Placental pericyte (primary cell): ENCODE data around the gene SLC38A5. TPM values are rescaled to one million over a fixed set of nuclear protein-coding genes. Genes with fewer than 3 reads are reported as not detected.

Experiments used
- small RNA-seq: library from RNA; depleted of rRNA; stranded (forward); fragments of <200 nt; gene quantifications from one replicate; pipeline ENCODE3, GENCODE V24; 2012; ENCODE audit warnings: low replicate concordance
- total RNA-seq: library from RNA; depleted of rRNA; stranded (reverse); fragments of >200 nt; gene quantifications from 2 replicates; pipeline ENCODE4 v1.2.3, GENCODE V29; 2012

The SLC38A5 gene
- 2.2 and 18.9 TPM in 2 replicates for total RNA-seq

GRCh38 chrX:48470110-48470832 is at the start of gene SLC38A5:
Gene SLC38A5, minus strand, starts transcription at chrX:48470260. Its CDS starts 2,336 bp downstream, at chrX:48467924.

DNA sequence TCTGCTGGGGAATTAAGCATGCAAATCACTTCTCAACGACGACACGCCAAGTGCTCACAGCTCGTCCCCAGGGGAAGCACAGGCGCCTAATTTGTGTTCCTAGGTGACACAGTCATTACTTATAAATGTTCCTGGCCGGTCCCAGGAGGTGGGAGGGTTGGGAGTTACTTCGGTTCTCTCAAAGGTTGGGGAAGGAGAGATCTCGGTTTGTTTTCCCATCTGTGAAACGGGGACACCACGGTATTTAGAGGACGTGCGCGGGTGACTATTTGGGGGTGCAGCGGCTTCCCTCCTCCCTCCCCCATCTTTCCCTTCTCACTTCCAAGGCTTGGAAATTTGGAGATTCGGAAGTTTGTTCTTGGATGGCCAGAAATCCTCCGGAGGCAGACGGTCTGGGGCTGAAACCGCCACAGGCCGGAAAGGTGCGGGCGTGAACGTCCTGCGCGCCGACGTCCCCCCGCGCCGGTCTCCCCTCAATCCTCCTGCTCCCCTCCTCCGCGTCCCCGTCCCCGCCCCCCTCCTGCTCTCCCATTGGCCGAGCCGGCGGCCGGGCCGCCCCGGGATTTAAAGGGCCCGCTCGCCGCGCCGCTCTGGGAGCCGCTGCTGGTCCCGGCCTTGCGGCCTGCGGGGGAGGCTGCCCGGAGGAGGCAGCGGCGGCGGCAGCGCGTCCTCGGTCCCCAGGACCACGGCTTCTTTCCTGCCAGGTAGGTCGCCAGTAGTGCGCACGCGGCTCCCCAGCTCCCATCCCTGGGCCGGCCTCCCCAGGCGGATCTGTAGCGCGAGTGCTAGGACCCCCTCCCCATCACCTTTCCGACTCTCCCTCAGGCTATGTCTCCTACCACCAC is 38.6 kb upstream of the SLC38A5 start, which contains the start of gene PORCN:
TSS of gene PORCN (plus strand) at position 593 of the 845 bp plus-strand sequence. CDS start 829 bp downstream, outside the sequence.

DNA sequence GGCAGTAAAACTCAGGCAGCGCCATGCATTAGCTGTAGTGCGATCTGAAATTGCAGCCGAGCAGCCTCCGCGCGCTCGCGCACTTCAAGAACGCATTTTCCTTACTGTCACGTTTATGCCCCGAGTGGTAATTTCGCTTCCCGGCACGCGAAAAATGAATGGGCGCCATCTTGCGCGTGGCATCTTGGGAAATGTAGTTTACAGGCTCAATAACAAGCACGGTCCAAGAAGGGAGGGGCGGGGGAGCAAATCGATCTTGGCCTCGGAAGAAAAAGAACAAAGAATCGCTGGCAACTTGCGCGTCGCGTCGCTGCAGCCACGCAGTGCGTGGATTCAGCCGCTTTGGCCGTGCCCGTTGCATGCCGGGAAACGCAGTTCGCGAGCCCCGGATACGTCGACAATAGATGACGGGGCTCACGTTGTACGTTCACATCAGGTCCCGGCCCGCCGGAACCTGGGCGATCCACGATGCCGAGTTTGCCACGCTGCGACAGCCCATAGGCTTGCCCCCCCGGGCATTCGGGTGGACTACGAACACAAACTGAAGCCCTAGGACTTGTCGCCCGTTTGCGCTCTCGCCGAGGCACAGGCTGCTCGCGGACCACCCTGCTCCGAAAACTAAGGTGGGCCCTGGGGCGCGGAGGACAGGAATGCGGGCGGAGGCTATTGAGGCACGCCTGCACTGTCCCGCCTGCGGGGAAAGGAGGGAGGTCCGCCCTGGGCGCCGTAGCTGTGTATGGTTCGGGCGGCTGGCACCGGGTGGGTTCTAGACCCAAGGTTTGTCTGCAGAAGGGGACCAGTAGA is 5.9 kb upstream of the SLC38A5 start, which contains the start of gene FTSJ1:
TSS of gene FTSJ1 (plus strand) at position 426 of the 804 bp plus-strand sequence. CDS start 1,849 bp downstream, outside the sequence.

GRCh38 chrX:48411860-48412259 is 58.2 kb downstream of the SLC38A5 start, which contains the start of gene SSX4B:
Gene SSX4B, minus strand, starts transcription at chrX:48411960. Its CDS starts 588 bp downstream, at chrX:48411372.

Small RNA genes within 50 kb of the gene (small RNA-seq; reads per million reads assigned to genes)
- gene AL606490.4: not detected

Other genes starting within 250 kb of the SLC38A5 start
- not detected in 2 replicates for gene SSX1, start 214.9 kb downstream of the SLC38A5 start, total RNA-seq
- gene SSX3, start 113.6 kb downstream of the SLC38A5 start, total RNA-seq: not detected in 2 replicates
- not detected in 2 replicates for gene SSX4, start 86.7 kb downstream of the SLC38A5 start, total RNA-seq
- gene SSX4B, start 58.3 kb downstream of the SLC38A5 start, total RNA-seq: not detected in 2 replicates
- 77.7 and 117 TPM in 2 replicates for gene FTSJ1, start 5.9 kb upstream of the SLC38A5 start, total RNA-seq
- gene PORCN, start 38.7 kb upstream of the SLC38A5 start, total RNA-seq: 15.5 and 15.9 TPM in 2 replicates
- gene EBP, start 51.5 kb upstream of the SLC38A5 start, total RNA-seq: 119 and 127 TPM in 2 replicates
- 11.8 and 12.6 TPM in 2 replicates for gene TBC1D25, start 69.5 kb upstream of the SLC38A5 start, total RNA-seq
- gene RBM3, start 104.2 kb upstream of the SLC38A5 start, total RNA-seq: 367 and 438 TPM in 2 replicates
- 88.8 and 132 TPM in 2 replicates for gene WDR13, start 127.2 kb upstream of the SLC38A5 start, total RNA-seq
- gene WAS, start 213.5 kb upstream of the SLC38A5 start, total RNA-seq: 0.14 TPM in 1 of 2 replicates, not detected in the other
- gene SUV39H1, start 226.5 kb upstream of the SLC38A5 start, total RNA-seq: 4.2 and 20.0 TPM in 2 replicates